Measurements from ENCODE around the gene BSND. TPM values are rescaled to one million over a fixed set of nuclear protein-coding genes. Genes with fewer than 3 reads are reported as not detected.

BSND gene
- total RNA-seq, 1 donor from 2014 or later = not detected

DNA sequence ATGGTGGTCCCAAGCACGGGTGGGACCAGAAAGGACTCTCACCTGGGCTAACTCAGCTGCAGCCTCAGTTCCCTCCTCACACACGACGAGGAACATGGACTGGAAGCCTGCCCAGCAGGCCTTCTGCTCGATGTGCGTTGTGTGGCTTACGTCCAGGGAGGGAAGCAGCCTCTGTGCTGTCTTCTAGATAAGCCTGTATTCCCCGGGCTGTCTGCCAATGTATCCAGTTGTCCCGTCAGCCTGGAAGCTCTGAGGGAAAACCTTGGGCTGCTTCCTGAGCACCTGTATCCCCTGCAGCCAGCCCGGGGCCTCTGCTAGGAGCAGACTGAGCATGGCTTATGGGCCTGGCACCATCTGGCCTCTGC, 51.2 kb downstream of the BSND start:
- TF ChIP-seq, protein P1, sequence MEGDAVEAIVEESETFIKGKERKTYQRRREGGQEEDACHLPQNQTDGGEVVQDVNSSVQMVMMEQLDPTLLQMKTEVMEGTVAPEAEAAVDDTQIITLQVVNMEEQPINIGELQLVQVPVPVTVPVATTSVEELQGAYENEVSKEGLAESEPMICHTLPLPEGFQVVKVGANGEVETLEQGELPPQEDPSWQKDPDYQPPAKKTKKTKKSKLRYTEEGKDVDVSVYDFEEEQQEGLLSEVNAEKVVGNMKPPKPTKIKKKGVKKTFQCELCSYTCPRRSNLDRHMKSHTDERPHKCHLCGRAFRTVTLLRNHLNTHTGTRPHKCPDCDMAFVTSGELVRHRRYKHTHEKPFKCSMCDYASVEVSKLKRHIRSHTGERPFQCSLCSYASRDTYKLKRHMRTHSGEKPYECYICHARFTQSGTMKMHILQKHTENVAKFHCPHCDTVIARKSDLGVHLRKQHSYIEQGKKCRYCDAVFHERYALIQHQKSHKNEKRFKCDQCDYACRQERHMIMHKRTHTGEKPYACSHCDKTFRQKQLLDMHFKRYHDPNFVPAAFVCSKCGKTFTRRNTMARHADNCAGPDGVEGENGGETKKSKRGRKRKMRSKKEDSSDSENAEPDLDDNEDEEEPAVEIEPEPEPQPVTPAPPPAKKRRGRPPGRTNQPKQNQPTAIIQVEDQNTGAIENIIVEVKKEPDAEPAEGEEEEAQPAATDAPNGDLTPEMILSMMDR (conservative IDR thresholded peaks at IDR 0.05; ENCODE audit: low read depth, low read length) = no peak
- no peak for DNase-seq (ENCODE audit: low read depth)

DNA sequence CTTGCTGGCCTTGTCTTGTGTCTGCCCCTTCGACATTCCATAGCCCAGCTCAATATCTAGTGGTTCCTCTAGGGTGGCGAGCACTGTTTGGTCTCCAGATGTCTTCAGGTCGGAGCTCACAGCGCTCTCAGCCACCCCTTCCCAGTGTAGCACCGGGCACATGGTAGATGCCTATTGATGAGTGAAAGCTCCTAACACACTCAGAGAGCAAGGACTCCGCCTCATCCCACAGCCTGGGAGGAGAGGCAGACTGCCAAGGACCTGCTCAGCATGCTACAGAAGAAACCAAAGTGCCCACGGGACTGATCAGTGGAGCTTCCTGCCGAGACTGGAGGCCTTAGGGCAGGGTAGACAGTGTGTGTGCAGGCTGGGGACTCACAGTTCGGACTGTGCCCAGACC, 51.5 kb downstream of the BSND start:
- no peak for DNase-seq (ENCODE audit: low read depth)
- no peak overlapping the region for H3K4me3 ChIP-seq (ENCODE audit: low read depth, low read length)
- TF ChIP-seq, protein P1 (conservative IDR thresholded peaks at IDR 0.05; ENCODE audit: low read depth, low read length) = no peak

More for the DNA sequence above, 51.2 kb downstream of the BSND start:
- H3K4me3 ChIP-seq (ENCODE audit: low read depth, low read length) = no peak overlapping the region

DNA sequence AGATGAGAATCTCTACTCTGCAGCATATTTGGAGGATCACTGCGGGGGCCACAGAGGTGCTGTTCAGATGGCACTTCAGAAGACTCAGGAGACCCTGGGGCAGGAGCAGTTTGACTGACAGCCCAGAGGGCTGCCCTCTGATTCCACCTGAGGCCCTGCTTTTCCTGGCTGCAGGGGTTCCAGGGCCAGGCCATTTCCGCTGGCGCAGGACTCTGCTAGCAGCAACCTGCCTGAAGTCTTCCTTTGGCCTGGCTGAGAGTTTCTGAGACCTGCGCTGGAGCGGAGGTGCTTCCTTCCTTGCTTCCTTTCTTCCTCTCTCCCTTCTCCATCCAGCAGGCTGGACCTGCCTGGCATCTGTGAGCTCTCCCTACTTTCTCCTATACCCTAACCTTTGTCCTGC, 52.4 kb downstream of the BSND start:
- TF ChIP-seq, protein P1 (conservative IDR thresholded peaks at IDR 0.05; ENCODE audit: low read depth, low read length) = no peak
- H3K4me3 ChIP-seq (ENCODE audit: low read depth, low read length) = no peak overlapping the region
- DNase-seq (ENCODE audit: low read depth) = no peak

DNA sequence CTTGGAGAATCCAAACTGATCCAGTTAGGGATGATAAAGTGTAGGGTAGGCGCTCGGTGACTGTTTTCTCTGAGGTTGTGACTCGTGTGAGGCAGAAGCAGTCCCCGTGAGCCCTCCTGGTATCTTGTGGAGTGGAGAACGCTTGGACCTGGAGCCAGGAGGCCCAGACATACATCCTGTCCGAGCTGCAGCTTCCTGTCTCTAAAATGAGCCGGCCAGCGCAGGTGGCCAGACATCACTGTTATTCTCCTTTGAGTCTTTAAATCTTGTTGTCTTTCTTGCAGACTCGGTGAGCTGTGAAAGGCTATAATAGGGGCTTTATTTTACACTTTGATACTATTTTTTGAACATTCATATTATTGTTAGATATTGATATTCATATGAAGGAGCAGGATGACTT, 52.9 kb downstream of the BSND start:
- H3K4me3 ChIP-seq (ENCODE audit: low read depth, low read length) = no peak overlapping the region
- TF ChIP-seq, protein P1 (conservative IDR thresholded peaks at IDR 0.05; ENCODE audit: low read depth, low read length) = no peak
- no peak for DNase-seq (ENCODE audit: low read depth)

DNA sequence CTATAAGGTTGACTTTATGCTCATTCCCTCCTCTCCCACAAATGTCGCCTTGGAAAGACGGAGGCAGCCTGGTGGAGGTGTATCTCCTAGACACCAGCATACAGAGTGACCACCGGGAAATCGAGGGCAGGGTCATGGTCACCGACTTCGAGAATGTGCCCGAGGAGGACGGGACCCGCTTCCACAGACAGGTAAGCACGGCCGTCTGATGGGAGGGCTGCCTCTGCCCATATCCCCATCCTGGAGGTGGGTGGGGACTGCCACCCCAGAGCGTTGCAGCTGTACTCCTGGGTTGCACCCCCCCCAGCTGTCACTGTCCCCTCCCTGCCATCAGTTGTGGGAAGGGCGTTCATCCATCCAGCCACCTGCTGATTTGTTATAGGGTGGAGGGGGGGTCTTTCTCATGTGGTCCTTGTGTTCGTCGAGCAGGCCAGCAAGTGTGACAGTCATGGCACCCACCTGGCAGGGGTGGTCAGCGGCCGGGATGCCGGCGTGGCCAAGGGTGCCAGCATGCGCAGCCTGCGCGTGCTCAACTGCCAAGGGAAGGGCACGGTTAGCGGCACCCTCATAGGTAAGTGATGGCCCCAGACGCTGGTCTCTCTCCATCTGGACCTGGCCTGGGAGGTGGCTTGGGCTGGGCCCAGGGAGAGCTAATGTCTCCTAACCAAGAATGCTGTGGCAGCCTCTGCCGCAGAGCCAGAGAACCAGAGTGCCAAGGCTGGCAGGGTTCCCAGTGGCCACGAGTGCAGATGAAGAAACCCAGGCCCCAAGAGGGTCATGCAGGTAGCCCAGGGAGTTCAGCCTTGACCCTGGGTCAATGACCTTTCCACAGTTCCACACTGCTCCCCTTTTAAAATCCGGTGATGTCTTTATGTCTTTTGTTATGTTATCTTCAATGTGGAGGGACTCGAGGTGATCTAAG, 53.7 kb downstream of the BSND start:
- no peak overlapping the region for H3K4me3 ChIP-seq (ENCODE audit: low read depth, low read length)
- TF ChIP-seq, protein P1 (conservative IDR thresholded peaks at IDR 0.05; ENCODE audit: low read depth, low read length) = no peak
- no peak for DNase-seq (ENCODE audit: low read depth)

DNA sequence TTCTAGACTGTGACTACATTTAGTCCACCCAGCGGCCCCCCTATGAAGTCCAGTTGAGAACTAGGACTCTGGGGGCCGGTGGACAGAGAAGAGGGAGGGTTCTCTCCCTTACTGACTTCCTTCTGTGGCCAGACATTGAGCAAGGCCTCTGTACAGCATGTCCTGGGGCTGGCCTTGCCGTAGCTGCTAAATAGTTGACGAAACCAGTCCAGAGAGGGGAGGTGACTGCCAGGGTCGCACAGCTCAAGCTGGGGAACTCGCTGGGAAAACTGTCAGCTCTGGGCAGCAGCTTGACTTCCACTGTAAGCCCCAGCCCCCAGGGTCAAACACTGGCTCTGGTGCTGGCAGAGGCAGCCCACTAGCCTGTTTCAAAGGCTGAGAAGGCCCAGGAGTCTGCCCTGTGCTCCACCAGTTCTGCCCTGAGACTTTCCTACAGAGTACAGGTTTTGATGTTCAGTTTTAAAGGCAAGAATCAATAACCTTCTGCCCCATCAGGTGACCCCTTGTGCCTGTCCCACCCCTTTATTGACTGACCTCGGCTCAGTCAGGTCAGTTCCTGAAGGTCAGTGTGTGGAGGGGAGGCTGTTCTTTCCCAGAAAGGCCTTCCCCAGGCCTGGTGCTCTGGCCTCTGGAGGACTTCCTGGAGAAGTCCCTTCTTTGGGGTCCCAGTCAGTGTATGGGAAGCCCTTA, 54.7 kb downstream of the BSND start:
- no peak overlapping the region for H3K4me3 ChIP-seq (ENCODE audit: low read depth, low read length)
- no peak for DNase-seq (ENCODE audit: low read depth)
- TF ChIP-seq, protein P1 (conservative IDR thresholded peaks at IDR 0.05; ENCODE audit: low read depth, low read length) = no peak
